ENCODE data around the gene COL23A1.
A peak's percentile ranks its signal among the peaks of the same experiment; 100 is the strongest.

COL23A1 gene

GRCh38 chr5:178306430-178307225 is 283.6 kb downstream of the COL23A1 start:
- no CpG with 5 or more reads among the region's 23 CpGs for WGBS, 2 donors (ENCODE audit: extremely low coverage in 2 of 2, insufficient read length in 2 of 2, insufficient replicate concordance in 1 of 2)
- H2BK5ac ChIP-seq (ENCODE audit: low read length), result peak overlapping the region; percentile 11

GRCh38 chr5:178305801-178306200 is 284.4 kb downstream of the COL23A1 start:
- no peak overlapping the region for H3K18ac ChIP-seq (ENCODE audit: low read length)
- H3K79me1 ChIP-seq (ENCODE audit: low read depth, low read length), result no peaks in the 10 kb centered on the region
- WGBS, 2 donors (ENCODE audit: extremely low coverage in 2 of 2, insufficient read length in 2 of 2, insufficient replicate concordance in 1 of 2), result no CpG with 5 or more reads among the region's 15 CpGs
- no peak for DNase-seq (ENCODE audit: low spot score)
- no peak overlapping the region for H3K14ac ChIP-seq (ENCODE audit: low read length)
- H3K4me2 ChIP-seq (ENCODE audit: insufficient read depth, low read length, poor library complexity, severe bottlenecking), result no peak overlapping the region
- no peak overlapping the region for H4K8ac ChIP-seq (ENCODE audit: low read depth, low read length)
- H2BK12ac ChIP-seq (ENCODE audit: low read length), result peak overlapping the region; percentile 68
- H3K23ac ChIP-seq (ENCODE audit: low read depth, low read length, poor library complexity), result no peak overlapping the region
- H3K9me3 ChIP-seq (replicated peaks in 1 of 2; ENCODE audit: control insufficient read depth in 2 of 2, insufficient read depth in 1 of 2, low read depth in 1 of 2, low read length in 2 of 2), result peaks cover 0 to 10% of the 10 kb centered on the region in 2 donors
- H3K27ac ChIP-seq (replicated peaks; ENCODE audit: low read length), result no peak overlapping the region
- H3K9ac ChIP-seq (ENCODE audit: low read depth, low read length, poor library complexity), result no peak overlapping the region
- H2AK5ac ChIP-seq (ENCODE audit: low read depth, low read length), result no peak overlapping the region
- no peaks in the 10 kb centered on the region for H3K27me3 ChIP-seq (ENCODE audit: control insufficient read depth in 3 of 3, insufficient read depth in 3 of 3, low read depth in 1 of 3, low read length in 3 of 3)
- H3K4me3 ChIP-seq (ENCODE audit: low read length in 2 of 2), result no peak overlapping the region
- no peak overlapping the region for H2BK120ac ChIP-seq (ENCODE audit: low read depth, low read length)
- peaks cover 4 to 6% of the 10 kb centered on the region in 2 donors for H3K4me1 ChIP-seq (ENCODE audit: control insufficient read depth in 2 of 2, insufficient read depth in 1 of 2, low read depth in 1 of 2, low read length in 2 of 2)
- H2BK15ac ChIP-seq (ENCODE audit: low read length), result no peak overlapping the region
- no peak overlapping the region for H2AFZ ChIP-seq (ENCODE audit: low read length)
- H2BK5ac ChIP-seq (ENCODE audit: low read length), result no peak overlapping the region
- H4K91ac ChIP-seq (ENCODE audit: low read depth, low read length, poor library complexity), result no peak overlapping the region
- no peaks in the 10 kb centered on the region for H3K36me3 ChIP-seq (replicated peaks in 1 of 2; ENCODE audit: control insufficient read depth in 2 of 2, insufficient read depth in 2 of 2, low read length in 2 of 2)
- no peak overlapping the region for H3K4ac ChIP-seq (ENCODE audit: low read length)

More at GRCh38 chr5:178306430-178307225, 283.6 kb downstream of the COL23A1 start:
- Histone ChIP-seq H2BK12ac (ENCODE audit: low read length) (no peak overlapping the region), H2BK120ac (ENCODE audit: low read depth, low read length) (no peak overlapping the region), H3K79me1 (ENCODE audit: low read depth, low read length) (no peaks in the 10 kb centered on the region), H4K91ac (ENCODE audit: low read depth, low read length, poor library complexity) (no peak overlapping the region), H3K4ac (ENCODE audit: low read length) (no peak overlapping the region), H3K36me3 (replicated peaks in 1 of 2; ENCODE audit: control insufficient read depth in 2 of 2, insufficient read depth in 2 of 2, low read length in 2 of 2) (no peaks in the 10 kb centered on the region), H3K23ac (ENCODE audit: low read depth, low read length, poor library complexity) (peak overlapping the region; percentile 25), H3K9ac (ENCODE audit: low read depth, low read length, poor library complexity) (peak overlapping the region; percentile 34), H3K4me2 (ENCODE audit: insufficient read depth, low read length, poor library complexity, severe bottlenecking) (no peak overlapping the region), H2AK5ac (ENCODE audit: low read depth, low read length) (no peak overlapping the region), H3K4me3 (ENCODE audit: low read length in 2 of 2) (no peak overlapping the region), H3K27ac (replicated peaks; ENCODE audit: low read length) (no peak overlapping the region), H3K14ac (ENCODE audit: low read length) (no peak overlapping the region), H3K4me1 (ENCODE audit: control insufficient read depth in 2 of 2, insufficient read depth in 1 of 2, low read depth in 1 of 2, low read length in 2 of 2) (peaks cover 4 to 6% of the 10 kb centered on the region in 2 donors), H3K27me3 (ENCODE audit: control insufficient read depth in 3 of 3, insufficient read depth in 3 of 3, low read depth in 1 of 3, low read length in 3 of 3) (no peaks in the 10 kb centered on the region), H3K18ac (ENCODE audit: low read length) (peak overlapping the region; percentile 71), H3K9me3 (replicated peaks in 1 of 2; ENCODE audit: control insufficient read depth in 2 of 2, insufficient read depth in 1 of 2, low read depth in 1 of 2, low read length in 2 of 2) (peaks cover 0 to 2% of the 10 kb centered on the region in 2 donors), H2BK15ac (ENCODE audit: low read length) (no peak overlapping the region), H2AFZ (ENCODE audit: low read length) (no peak overlapping the region), H4K8ac (ENCODE audit: low read depth, low read length) (no peak overlapping the region)
- no peak for DNase-seq (ENCODE audit: low spot score)

GRCh38 chr5:178304761-178305645 is 285.2 kb downstream of the COL23A1 start:
- peaks cover 4 to 6% of the 10 kb centered on the region in 2 donors for H3K4me1 ChIP-seq (ENCODE audit: control insufficient read depth in 2 of 2, insufficient read depth in 1 of 2, low read depth in 1 of 2, low read length in 2 of 2)
- no peak overlapping the region for H3K27ac ChIP-seq (replicated peaks; ENCODE audit: low read length)
- H3K18ac ChIP-seq (ENCODE audit: low read length), result peak overlapping the region; percentile 11
- no peak overlapping the region for H2BK12ac ChIP-seq (ENCODE audit: low read length)
- H2BK15ac ChIP-seq (ENCODE audit: low read length), result no peak overlapping the region
- H2BK120ac ChIP-seq (ENCODE audit: low read depth, low read length), result no peak overlapping the region
- no peak overlapping the region for H3K4me3 ChIP-seq (ENCODE audit: low read length in 2 of 2)
- H3K4me2 ChIP-seq (ENCODE audit: insufficient read depth, low read length, poor library complexity, severe bottlenecking), result no peak overlapping the region
- no CpG with 5 or more reads among the region's 17 CpGs for WGBS, 2 donors (ENCODE audit: extremely low coverage in 2 of 2, insufficient read length in 2 of 2, insufficient replicate concordance in 1 of 2)
- peak overlapping the region; percentile 58 for H3K14ac ChIP-seq (ENCODE audit: low read length)
- H3K4ac ChIP-seq (ENCODE audit: low read length), result no peak overlapping the region
- no peaks in the 10 kb centered on the region for H3K79me1 ChIP-seq (ENCODE audit: low read depth, low read length)
- H2BK5ac ChIP-seq (ENCODE audit: low read length), result no peak overlapping the region
- H3K9ac ChIP-seq (ENCODE audit: low read depth, low read length, poor library complexity), result no peak overlapping the region
- no peak overlapping the region for H4K8ac ChIP-seq (ENCODE audit: low read depth, low read length)
- no peak for DNase-seq (ENCODE audit: low spot score)
- H3K9me3 ChIP-seq (replicated peaks in 1 of 2; ENCODE audit: control insufficient read depth in 2 of 2, insufficient read depth in 1 of 2, low read depth in 1 of 2, low read length in 2 of 2), result peaks cover 0 to 12% of the 10 kb centered on the region in 2 donors
- H3K36me3 ChIP-seq (replicated peaks in 1 of 2; ENCODE audit: control insufficient read depth in 2 of 2, insufficient read depth in 2 of 2, low read length in 2 of 2), result no peaks in the 10 kb centered on the region
- no peak overlapping the region for H3K23ac ChIP-seq (ENCODE audit: low read depth, low read length, poor library complexity)
- H2AK5ac ChIP-seq (ENCODE audit: low read depth, low read length), result no peak overlapping the region
- no peak overlapping the region for H4K91ac ChIP-seq (ENCODE audit: low read depth, low read length, poor library complexity)
- no peaks in the 10 kb centered on the region for H3K27me3 ChIP-seq (ENCODE audit: control insufficient read depth in 3 of 3, insufficient read depth in 3 of 3, low read depth in 1 of 3, low read length in 3 of 3)
- no peak overlapping the region for H2AFZ ChIP-seq (ENCODE audit: low read length)

GRCh38 chr5:178304016-178304415 is 286.2 kb downstream of the COL23A1 start:
- no peak overlapping the region for H3K18ac ChIP-seq (ENCODE audit: low read length)
- H3K23ac ChIP-seq (ENCODE audit: low read depth, low read length, poor library complexity), result no peak overlapping the region
- H2AK5ac ChIP-seq (ENCODE audit: low read depth, low read length), result no peak overlapping the region
- no CpG with 5 or more reads among the region's 12 CpGs for WGBS, 2 donors (ENCODE audit: extremely low coverage in 2 of 2, insufficient read length in 2 of 2, insufficient replicate concordance in 1 of 2)
- H3K4ac ChIP-seq (ENCODE audit: low read length), result no peak overlapping the region
- H3K14ac ChIP-seq (ENCODE audit: low read length), result no peak overlapping the region
- no peaks in the 10 kb centered on the region for H3K27me3 ChIP-seq (ENCODE audit: control insufficient read depth in 3 of 3, insufficient read depth in 3 of 3, low read depth in 1 of 3, low read length in 3 of 3)
- no peak overlapping the region for H2BK12ac ChIP-seq (ENCODE audit: low read length)
- H3K79me1 ChIP-seq (ENCODE audit: low read depth, low read length), result no peaks in the 10 kb centered on the region
- peaks cover 0 to 12% of the 10 kb centered on the region in 2 donors for H3K9me3 ChIP-seq (replicated peaks in 1 of 2; ENCODE audit: control insufficient read depth in 2 of 2, insufficient read depth in 1 of 2, low read depth in 1 of 2, low read length in 2 of 2)
- no peak overlapping the region for H4K8ac ChIP-seq (ENCODE audit: low read depth, low read length)
- no peak overlapping the region for H3K9ac ChIP-seq (ENCODE audit: low read depth, low read length, poor library complexity)
- H3K27ac ChIP-seq (replicated peaks; ENCODE audit: low read length), result no peak overlapping the region
- H2BK120ac ChIP-seq (ENCODE audit: low read depth, low read length), result no peak overlapping the region
- H3K4me2 ChIP-seq (ENCODE audit: insufficient read depth, low read length, poor library complexity, severe bottlenecking), result no peak overlapping the region
- no peak overlapping the region for H2BK15ac ChIP-seq (ENCODE audit: low read length)
- H3K4me1 ChIP-seq (ENCODE audit: control insufficient read depth in 2 of 2, insufficient read depth in 1 of 2, low read depth in 1 of 2, low read length in 2 of 2), result peaks cover 4 to 6% of the 10 kb centered on the region in 2 donors
- no peak overlapping the region for H2AFZ ChIP-seq (ENCODE audit: low read length)
- no peak overlapping the region for H2BK5ac ChIP-seq (ENCODE audit: low read length)
- DNase-seq (ENCODE audit: low spot score), result no peak
- no peak overlapping the region for H4K91ac ChIP-seq (ENCODE audit: low read depth, low read length, poor library complexity)
- H3K4me3 ChIP-seq (ENCODE audit: low read length in 2 of 2), result no peak overlapping the region
- H3K36me3 ChIP-seq (replicated peaks in 1 of 2; ENCODE audit: control insufficient read depth in 2 of 2, insufficient read depth in 2 of 2, low read length in 2 of 2), result no peaks in the 10 kb centered on the region

Measured in neuronal stem cell (in vitro differentiated cells).